Measurements from ENCODE around the gene CACNA1H.

- TF ChIP-seq CTCF (IDR thresholded peaks at IDR 0.05) (no peak), EZH2 (IDR thresholded peaks at IDR 0.05) (no peak)
Observed at GRCh38 chr16:1225051-1225451, 72.1 kb downstream of the CACNA1H start, which contains the start of gene TPSG1.
